ENCODE measurements around the gene RAB25. TPM values are rescaled to one million over a fixed set of nuclear protein-coding genes. Genes with fewer than 3 reads are reported as not detected.

Gene RAB25
- total and polyA plus RNA-seq, 2 of the 13 experiments (the other 11 are each of a cell fraction or from before 2014, with no cell fraction given) = 0.20 to 0.22 TPM

GRCh38 chr1:156069490-156070455, 8.8 kb downstream of the RAB25 start:
- ATAC-seq (peak; percentile 11; the same call in 2 of the 3 replicates), DNase-seq (ENCODE audit: low spot score) (no peak), FAIRE-seq (no peak)
- H3K27me3 ChIP-seq (ENCODE audit: control insufficient read depth in 1 of 2, insufficient read depth in 2 of 2, low read length in 2 of 2) = no peaks in the 10 kb centered on the region
- H3K36me3 ChIP-seq (replicated peaks in 1 of 2; ENCODE audit: control insufficient read depth in 1 of 2, insufficient read depth in 2 of 2, low read length in 2 of 2) = no peaks in the 10 kb centered on the region
- no peak overlapping the region for H3K9ac ChIP-seq (ENCODE audit: insufficient read depth, low read depth, low read length)
- peak overlapping the region; percentile 15 for H3K4me2 ChIP-seq (ENCODE audit: low read depth, low read length)
- in situ Hi-C loops (cut with HindIII; ENCODE audit: extremely low pct_ligation_motif_present, low pct_unique_long_range_greater_than_20kb) = loop anchor here (10.0 kb wide), 1 partner anchor 125 kb away; the partner anchor contains the start of gene RXFP4
- H4K20me1 ChIP-seq (ENCODE audit: insufficient read depth, low read length) = no peaks in the 10 kb centered on the region
- no peak overlapping the region for H3K27ac ChIP-seq (ENCODE audit: extremely low read length, insufficient read depth, low read length)
- H3K4me1 ChIP-seq (ENCODE audit: insufficient read depth, low read length) = peaks cover 42% of the 10 kb centered on the region
- WGBS (ENCODE audit: low lambda C conversion rate) = 31% methylated on average over 3 of the region's 3 CpGs
- POLR2A ChIA-PET = interaction anchor here (0.9 kb wide), 1 partner anchor 136 kb away, joined by 3 read pairs; the partner anchor contains the start of gene KHDC4
- no peaks in the 10 kb centered on the region for H3K9me3 ChIP-seq (ENCODE audit: low read length)
- CTCF ChIA-PET (ENCODE audit: low intra/inter-chr PET ratio, low total read pairs) = no interaction called here
- H2AFZ ChIP-seq (ENCODE audit: low read length) = no peak overlapping the region
- intact Hi-C loops (cut with micrococcal nuclease; ENCODE audit: unreplicated experiment) = loop anchor here (10.0 kb wide), 1 partner anchor 65 kb away; no protein-coding TSS in a partner anchor
- no peak overlapping the region; a peak in 1 of 6 replicates for H3K4me3 ChIP-seq (replicated peaks in 1 of 3; ENCODE audit: insufficient read depth in 1 of 3, low read depth in 2 of 3, low read length in 3 of 3)
- BruUV-seq (replicated peaks) = no TSS peak
- no peaks in the 10 kb centered on the region for H3K79me2 ChIP-seq (ENCODE audit: insufficient read depth, low read length)
- TF ChIP-seq TCF7L2 (IDR thresholded peaks at IDR 0.05; ENCODE audit: low read depth, low read length) (no peak), ZNF580 (CRISPR knock-in tag; IDR thresholded peaks at IDR 0.05; ENCODE audit: borderline replicate concordance, low read depth) (no peak), ZNF44 (CRISPR knock-in tag; IDR thresholded peaks at IDR 0.05) (no peak), ELF4 (CRISPR knock-in tag; IDR thresholded peaks at IDR 0.05; ENCODE audit: borderline replicate concordance) (no peak), ZBTB20 (CRISPR knock-in tag; IDR thresholded peaks at IDR 0.05; ENCODE audit: borderline replicate concordance, low read depth) (no peak), ZNF749 (CRISPR knock-in tag; IDR thresholded peaks at IDR 0.05; ENCODE audit: borderline replicate concordance) (no peak), MLX (CRISPR knock-in tag; IDR thresholded peaks at IDR 0.05) (no peak), CREBL2 (CRISPR knock-in tag; IDR thresholded peaks at IDR 0.05; ENCODE audit: borderline replicate concordance) (no peak), MED1 (CRISPR knock-in tag; IDR thresholded peaks at IDR 0.05) (no peak), PBX2 (CRISPR knock-in tag; IDR thresholded peaks at IDR 0.05) (no peak), ZNF407 (CRISPR knock-in tag; IDR thresholded peaks at IDR 0.05; ENCODE audit: not compliant biosample characterization) (no peak)
